Myocyte (in vitro differentiated cells): ENCODE data around the gene ZSCAN22. TPM values are rescaled to one million over a fixed set of nuclear protein-coding genes. Genes with fewer than 3 reads are reported as not detected.
A peak's percentile ranks its signal among the peaks of the same experiment; 100 is the strongest.

Experiments
- DNase-seq: peaks from one replicate; pipeline ENCODE4 v3.0.0-alpha.2; 2012; ENCODE audit warnings: low read depth
- total RNA-seq: library from RNA; depleted of rRNA; stranded (reverse); fragments of >200 nt; gene quantifications from 2 replicates; pipeline ENCODE4 v1.2.3, GENCODE V29; 2014

Gene ZSCAN22
- total RNA-seq, 1 donor from 2014 or later: 3.5 TPM

DNA sequence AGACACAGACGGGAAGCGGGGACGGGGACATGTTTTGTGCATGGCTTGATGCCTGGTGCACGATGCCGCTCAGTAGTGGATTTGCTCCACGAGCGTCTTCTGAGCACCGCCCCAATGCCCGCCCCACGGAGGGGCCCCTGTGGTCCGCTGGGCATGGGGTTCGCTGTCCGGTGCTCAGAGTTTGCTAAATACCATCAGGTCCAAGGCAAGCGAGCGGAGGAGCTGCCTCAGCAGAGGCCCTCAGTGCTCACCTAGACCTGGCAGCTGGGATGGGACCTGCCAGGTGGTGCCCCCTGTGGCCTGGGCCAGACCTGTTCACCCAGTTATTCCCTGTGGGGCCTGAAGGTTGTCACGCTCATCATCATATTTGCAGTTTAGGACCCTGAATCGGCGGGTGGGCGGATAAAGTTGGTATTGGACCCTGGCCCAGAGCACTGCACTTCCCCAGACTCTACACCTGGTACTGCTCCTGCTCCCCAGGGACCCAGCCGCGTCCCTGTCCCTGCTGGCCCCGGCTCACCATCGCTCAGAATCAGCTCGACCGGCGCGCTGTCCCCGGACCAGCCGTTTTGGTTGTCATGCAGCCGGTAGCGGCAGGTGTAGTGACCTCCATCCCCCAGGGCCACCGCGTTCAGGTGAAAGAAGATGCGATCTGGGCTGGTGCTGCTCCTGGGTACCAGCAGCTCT, 24.2 kb downstream of the ZSCAN22 start:
- DNase-seq: no peak

DNA sequence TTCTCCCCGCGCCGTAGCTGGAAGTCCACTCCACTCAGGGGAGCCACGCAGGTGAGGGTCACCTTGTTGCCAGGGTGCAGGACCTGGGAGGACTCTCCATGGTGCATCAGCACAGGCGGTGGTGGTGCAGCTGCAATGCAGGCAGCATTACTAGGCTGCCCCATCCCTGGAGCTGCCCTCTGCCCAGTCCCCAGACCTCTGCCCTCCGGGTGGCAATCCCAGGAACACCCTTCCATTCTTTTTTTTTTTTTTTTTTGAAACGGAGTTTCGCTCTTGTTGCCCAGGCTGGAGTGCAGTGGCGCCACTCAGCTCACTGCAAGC, 24.7 kb downstream of the ZSCAN22 start:
- no peak for DNase-seq

DNA sequence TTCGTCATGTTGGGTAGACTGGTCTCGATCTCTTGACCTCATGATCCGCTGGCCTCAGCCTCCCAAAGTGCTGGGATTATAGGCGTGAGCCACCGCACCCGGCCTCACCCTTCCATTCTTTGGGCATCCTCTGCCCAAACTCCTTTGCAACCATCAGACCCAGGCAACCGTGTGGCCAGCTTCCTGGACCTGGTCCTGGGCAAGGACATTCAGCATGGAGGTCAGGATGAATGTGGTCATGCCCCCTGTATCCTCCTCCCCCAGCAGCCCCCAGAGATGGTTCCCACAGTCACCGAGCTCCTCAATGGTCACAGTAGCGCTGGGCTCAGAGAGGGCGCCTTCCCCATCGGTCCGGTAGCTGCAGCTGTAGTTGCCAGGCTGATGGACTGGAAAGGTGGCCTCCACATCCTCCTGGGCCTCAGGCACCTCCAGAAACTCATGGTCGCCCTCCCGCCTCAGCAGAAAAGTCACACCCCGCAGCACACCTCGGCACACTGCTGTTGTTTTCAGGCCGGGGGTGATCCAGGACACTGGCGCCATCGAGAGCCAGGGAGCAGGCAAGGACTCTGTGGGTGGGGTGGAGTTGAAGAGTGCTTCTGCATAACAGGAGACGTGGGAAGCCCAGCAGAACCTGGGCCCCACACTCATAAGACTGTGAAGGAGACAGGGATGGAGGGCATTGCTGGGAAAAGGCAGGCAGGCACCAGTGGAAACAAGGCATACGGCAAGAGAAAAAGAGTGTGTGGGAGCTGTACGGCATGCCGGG, 25.4 kb downstream of the ZSCAN22 start:
- no peak for DNase-seq

DNA sequence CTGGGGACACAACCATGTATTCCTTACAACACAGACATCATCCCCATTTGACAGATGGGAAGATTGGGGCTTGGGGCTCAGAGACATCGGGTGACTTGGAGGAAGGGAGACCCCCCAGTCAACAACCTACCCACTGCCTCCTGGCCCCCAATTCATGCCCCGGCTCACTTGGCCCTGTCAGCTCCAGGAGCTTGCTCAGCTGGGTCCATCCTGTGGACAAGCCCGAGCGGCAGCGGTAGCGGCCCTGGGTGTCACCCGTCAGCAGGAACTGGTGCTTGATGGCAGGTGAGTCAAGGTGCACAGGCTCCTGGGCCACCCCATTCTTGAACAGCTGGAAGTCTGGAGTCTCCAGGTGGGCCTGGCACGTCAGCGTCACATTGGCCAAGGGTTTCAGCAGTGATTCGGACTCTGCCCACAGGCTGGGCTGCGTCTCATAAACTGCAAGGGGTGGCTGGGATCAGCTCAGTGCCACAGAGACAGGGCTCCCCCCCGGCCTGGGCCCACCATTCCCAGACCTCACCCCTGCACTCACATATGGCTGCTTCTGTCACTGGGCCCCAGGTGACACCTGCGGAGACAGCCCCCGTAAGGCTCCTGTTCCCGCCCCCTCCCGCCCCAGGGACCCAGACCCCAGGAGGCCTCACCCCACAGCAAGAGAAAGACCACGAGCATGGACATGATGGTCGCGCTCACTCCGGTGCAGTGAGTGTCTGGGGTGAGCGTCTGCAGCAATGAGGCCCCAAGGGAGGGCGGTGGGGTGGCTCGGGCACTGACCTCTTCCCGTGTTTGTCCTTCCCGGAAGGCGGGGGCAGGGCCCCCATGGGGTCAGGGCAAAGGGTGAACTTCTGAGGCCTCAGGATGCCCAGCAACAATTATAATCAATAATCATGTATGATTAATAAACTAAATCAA, 26.2 kb downstream of the ZSCAN22 start, which contains the start of gene A1BG:
Gene A1BG, minus strand, starts transcription at position 733 of the 912 bp plus-strand sequence. Its CDS starts 55 bp downstream, at position 678.
- no peak for DNase-seq

GRCh38 chr19:58353717-58354477, 27.1 kb downstream of the ZSCAN22 start:
- no peak for DNase-seq

GRCh38 chr19:58354478-58355030, 27.8 kb downstream of the ZSCAN22 start:
- no peak for DNase-seq

- DNase-seq: no peak
These were observed 28.5 kb downstream of the ZSCAN22 start for GRCh38 chr19:58355215-58355796.

- peak; percentile 21 for DNase-seq
These were observed 29.3 kb downstream of the ZSCAN22 start for GRCh38 chr19:58355908-58356765.

DNA sequence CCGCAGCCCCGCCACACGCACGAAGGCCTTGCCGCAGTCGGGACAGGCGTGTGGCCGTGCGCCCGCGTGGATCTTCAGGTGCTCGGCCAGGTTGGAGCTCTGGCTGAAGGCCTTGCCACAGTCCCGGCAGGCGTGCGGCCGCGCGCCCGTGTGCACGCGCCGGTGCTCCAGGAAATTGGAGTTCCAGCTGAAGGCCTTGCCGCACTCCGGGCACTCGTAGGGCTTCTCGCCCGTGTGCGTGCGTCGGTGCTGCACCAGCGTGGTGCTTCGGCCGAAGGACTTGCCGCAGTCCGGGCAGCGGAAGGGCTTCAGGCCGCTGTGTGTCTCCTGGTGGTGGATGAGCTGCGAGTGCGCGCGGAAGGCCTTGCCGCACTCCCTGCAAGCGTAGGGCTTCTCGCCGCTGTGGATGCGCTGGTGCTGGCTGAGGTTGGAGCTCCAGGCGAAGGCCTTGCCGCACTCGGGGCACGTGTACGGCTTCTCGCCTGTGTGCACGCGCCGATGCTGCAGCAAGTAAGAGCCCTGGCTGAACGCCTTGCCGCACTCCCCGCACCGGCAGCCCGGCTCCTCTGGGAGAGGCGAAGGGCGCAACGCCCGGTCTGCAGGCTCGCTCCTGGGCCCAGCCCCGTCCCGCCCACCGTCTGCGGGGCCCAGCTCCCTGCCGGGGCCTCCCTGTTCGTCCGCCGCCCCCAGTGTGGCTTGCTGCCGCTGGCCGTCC, 30.1 kb downstream of the ZSCAN22 start:
- DNase-seq: no peak

DNA sequence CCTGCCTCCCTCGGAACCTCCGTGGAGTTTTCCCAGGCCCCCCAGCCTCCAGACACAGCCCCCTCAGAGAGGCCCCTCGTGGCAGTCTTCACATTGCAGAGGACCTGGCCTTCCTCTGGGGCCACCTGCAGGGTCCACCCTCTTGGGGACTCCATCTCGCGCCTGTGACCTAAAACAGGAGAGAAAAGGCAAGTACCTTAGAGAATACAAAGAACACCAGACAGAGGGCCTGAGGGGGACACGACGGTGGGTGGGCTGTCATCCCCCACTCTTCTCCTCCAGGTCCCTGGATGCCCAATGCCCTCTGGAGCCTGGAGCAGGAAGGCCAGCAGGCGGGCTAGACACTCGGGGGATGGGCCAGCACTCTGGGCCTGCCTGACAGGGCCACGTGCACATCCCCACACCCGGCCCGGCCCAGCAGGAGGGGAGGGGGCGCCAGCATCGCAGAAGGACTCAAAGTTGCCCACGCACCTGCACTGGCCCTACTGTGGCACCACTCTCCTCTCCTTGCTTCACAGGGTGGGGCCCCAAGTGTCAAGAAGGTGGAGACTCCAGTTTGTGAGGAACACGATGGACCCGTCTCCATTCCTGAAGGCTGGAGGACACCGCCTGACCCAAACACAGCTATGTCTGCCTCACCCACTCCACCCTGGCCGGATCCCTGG, 30.8 kb downstream of the ZSCAN22 start:
- DNase-seq: no peak

- DNase-seq: peak; percentile 59
These were observed 35.1 kb downstream of the ZSCAN22 start for GRCh38 chr19:58361900-58362271.

GRCh38 chr19:58362272-58362994, 35.6 kb downstream of the ZSCAN22 start, which contains the start of gene ZNF497:
Gene ZNF497 (minus strand): TSS chr19:58362751. CDS start chr19:58357635, 5,116 bp downstream.
- DNase-seq: peak; percentile 96

DNA sequence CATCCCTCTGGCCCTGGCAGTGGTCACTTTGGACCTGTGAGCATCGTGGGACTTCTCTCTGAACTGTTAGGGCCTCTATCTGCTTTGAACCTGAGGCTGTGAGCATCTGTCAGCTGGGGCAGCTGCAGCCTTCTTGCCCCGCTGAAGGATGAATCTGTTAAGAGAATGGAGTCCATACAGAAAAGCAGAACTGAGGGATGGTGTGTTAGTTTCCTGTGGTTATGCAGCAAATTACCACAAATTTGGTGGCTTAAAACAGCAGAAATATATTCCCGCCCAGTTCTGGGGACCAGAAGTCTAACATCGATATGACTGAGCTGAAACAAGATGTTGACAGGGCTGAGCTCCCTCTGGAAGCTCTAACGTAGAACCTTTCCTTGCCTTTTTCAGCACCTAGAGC, 37.4 kb downstream of the ZSCAN22 start:
- no peak for DNase-seq

DNA sequence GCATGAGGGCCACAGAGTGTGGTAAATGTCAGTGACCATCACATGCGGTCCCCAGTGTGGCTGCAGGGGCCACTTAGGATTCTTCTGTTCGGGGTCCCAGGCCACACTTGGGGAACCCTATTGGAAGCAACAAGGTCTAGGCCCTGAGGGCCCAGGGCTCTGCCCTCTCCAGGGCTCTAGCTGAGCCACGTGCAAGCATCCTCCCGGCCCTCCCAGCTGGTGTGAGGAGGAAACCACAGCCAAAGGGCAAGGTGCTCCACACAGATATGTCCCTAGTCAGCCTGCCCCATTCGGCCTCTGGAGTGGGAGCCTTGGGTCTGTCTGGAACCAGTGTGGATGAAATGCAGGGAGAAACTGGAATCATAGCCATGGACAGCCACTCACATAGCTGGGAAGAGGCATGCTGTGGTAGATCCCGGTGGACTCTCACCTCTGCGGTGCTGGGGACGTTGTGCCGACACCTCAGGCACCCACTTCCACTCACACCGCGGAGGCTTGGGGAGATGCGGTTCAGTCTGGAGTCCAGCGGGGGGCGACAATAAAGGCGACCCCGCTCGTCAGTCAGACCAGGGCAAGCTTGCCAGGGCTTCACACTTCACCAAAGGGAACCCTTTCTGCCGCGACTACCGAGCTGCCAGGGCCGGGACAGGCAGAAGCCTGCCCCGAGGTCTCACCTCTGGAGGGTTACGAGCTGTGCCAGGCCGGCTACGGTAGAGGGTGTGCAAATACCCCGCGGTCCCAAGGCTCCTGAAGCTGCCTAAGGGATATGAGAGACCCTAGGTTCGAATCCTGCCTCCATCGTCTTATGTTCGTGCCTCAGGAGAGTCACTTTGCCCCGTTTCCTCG, 40.0 kb downstream of the ZSCAN22 start:
- no peak for DNase-seq

DNA sequence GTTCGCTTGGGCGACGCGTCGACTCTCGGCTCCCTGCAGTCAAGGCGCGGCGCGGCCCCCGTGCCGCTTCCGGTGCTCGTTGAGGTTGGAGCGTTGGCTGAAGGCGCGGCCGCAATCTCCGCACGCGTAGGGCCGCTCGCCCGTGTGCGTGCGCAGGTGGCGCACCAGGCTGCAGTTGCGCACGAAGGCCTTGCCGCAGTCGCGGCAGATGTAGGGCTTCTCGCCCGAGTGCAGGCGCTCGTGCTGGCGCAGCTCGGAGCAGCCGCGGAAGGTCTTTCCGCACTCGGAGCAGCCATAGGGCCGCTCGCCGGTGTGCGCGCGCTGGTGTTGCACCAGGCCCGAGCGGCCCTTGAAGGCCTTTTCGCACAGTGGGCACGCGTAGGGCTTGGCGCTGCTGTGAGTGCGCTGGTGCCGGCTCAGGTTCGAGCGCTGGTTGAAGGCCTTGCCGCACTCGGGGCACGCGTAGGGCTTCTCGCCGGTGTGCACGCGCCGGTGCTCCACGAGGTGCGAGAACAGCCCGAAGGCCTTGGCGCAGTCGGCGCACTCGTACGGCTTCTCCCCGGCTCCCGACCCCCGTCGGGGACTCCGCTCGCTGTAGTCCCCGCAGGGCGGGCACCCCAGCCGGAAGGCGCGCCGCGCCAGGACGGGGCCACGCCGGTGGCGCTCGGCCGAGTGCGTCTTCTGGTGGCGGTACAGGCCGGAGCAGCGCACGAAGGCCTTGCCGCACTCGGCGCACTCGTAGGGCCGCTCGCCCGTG, 41.1 kb downstream of the ZSCAN22 start:
- no peak for DNase-seq
